GM12891 (cell line): ENCODE measurements around the gene SMAD3.

ENCODE experiments used
- POLR2A ChIP-seq: IDR thresholded peaks from 2 replicates; pipeline ENCODE4 v1.6.1; 2011; ENCODE audit warnings: low read depth, low read length, control low read depth
- POLR2AphosphoS5 ChIP-seq: IDR thresholded peaks from 2 replicates; pipeline ENCODE4 v1.6.1; 2011; ENCODE audit warnings: low read depth, low read length, control low read depth

DNA sequence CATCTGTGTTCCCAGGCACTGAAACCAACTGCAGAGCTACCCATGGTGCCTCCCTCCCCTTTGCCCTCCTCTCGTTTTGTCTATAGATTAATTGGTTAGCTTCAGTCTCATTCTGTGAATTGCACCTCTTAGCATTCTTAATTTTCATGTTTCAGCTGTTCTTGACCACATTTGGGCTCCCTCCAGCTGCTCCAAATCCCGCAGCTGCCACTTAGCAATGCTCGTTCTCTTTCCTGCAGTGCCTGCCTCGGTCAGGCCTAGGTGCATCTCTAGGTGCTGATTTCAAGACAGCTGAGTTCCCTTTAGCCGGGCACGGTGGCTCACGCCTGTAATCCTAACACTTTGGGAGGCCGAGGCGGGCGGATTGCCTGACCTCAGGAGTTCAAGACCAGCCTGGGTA, 47.0 kb upstream of the SMAD3 start:
- TF ChIP-seq POLR2A (no peak), POLR2AphosphoS5 (no peak)
